ENCODE results near the gene CEMIP.

Gene CEMIP

GRCh38 chr15:80789296-80789695 is 10.1 kb downstream of the CEMIP start:
- DNase-seq = no peak

- DNase-seq = no peak
Measured at GRCh38 chr15:80789796-80790195, 10.6 kb downstream of the CEMIP start.

GRCh38 chr15:80790236-80790635 is 11.1 kb downstream of the CEMIP start:
- no peak for DNase-seq

GRCh38 chr15:80791004-80791403 is 11.8 kb downstream of the CEMIP start:
- DNase-seq = no peak

- DNase-seq = no peak
Measured at GRCh38 chr15:80796407-80796806, 17.2 kb downstream of the CEMIP start.

GRCh38 chr15:80798911-80799310 is 19.7 kb downstream of the CEMIP start:
- DNase-seq = no peak

- DNase-seq = no peak
Measured at GRCh38 chr15:80800067-80800466, 20.9 kb downstream of the CEMIP start.

GRCh38 chr15:80801891-80802680 is 22.9 kb downstream of the CEMIP start:
- no peak for DNase-seq

- no peak for DNase-seq
Measured at GRCh38 chr15:80803580-80804525, 24.7 kb downstream of the CEMIP start.

- peak; percentile 31 for DNase-seq
Measured at GRCh38 chr15:80804970-80805495, 25.9 kb downstream of the CEMIP start.

- no peak for DNase-seq
Measured at GRCh38 chr15:80811781-80812315, 32.7 kb downstream of the CEMIP start.

- no peak for DNase-seq
Measured at GRCh38 chr15:80815106-80815505, 35.9 kb downstream of the CEMIP start.

GRCh38 chr15:80816049-80816653 is 37.0 kb downstream of the CEMIP start:
- DNase-seq = no peak

GRCh38 chr15:80816936-80817335 is 37.8 kb downstream of the CEMIP start:
- DNase-seq = no peak

GRCh38 chr15:80817901-80818300 is 38.7 kb downstream of the CEMIP start:
- no peak for DNase-seq

GRCh38 chr15:80819001-80819400 is 39.8 kb downstream of the CEMIP start:
- DNase-seq = no peak

- DNase-seq = no peak
Measured at GRCh38 chr15:80820092-80820491, 40.9 kb downstream of the CEMIP start.

GRCh38 chr15:80822256-80822655 is 43.1 kb downstream of the CEMIP start:
- DNase-seq = no peak

- no peak for DNase-seq
Measured at GRCh38 chr15:80822676-80823075, 43.5 kb downstream of the CEMIP start.

- no peak for DNase-seq
Measured at GRCh38 chr15:80823120-80823519, 44.0 kb downstream of the CEMIP start.

- DNase-seq = no peak
Measured at GRCh38 chr15:80823995-80824394, 44.8 kb downstream of the CEMIP start.

GRCh38 chr15:80825361-80826030 is 46.3 kb downstream of the CEMIP start:
- no peak for DNase-seq

Data from NCI-H1417 treated with DMSO at 0.1 percent for 48 hours (cell line).